NCI-H2196 (cell line): ENCODE data around the gene THEMIS2.
"Not testable (repeated sequence)": the region's sequence is repeated elsewhere in the genome, so short reads cannot be mapped to it uniquely, and the experiment has no call there.

ENCODE experiments used
- DNase-seq: peaks from one replicate; lab custom pipeline; 2025; ENCODE audit not compliant: unreplicated experiment; lab: John Stamatoyannopoulos, UW

THEMIS2 gene

DNA sequence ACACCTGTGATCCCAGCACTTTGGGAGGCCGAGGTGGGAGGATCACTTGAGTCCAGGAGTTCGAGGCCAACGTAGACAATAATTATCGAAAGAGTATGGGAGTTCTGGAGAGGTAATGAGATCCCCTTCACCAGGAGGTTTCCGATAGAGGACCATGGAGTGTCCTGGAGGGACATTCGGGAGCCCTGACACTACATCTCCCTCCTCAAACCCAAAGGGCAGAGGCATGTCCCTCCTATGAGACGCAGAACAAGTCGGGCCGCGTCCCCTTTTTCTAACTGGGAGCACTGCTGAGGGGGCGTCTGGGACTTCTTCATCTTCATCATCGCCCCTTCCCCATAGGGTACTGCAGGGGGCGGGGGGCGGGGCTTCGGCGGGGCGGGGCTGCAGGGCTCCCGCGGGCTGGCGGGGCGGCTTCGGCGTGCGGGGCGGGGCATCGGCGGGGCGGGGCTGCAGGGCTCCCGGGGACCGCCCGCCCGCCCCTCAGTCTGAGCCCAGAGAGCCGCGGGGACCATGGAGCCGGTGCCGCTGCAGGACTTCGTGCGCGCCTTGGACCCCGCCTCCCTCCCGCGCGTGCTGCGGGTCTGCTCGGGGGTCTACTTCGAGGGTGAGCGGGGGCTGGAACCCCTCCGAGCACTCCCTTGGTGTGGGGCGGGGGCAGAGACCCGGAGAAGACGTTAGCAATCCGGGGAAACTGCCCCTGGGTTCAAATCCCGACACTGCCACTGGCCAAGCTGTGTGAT is at the start of gene THEMIS2:
Gene THEMIS2, plus strand, starts transcription at position 486 of the 743 bp plus-strand sequence. Its CDS starts 28 bp downstream, at position 514.
- DNase-seq = no peak

DNA sequence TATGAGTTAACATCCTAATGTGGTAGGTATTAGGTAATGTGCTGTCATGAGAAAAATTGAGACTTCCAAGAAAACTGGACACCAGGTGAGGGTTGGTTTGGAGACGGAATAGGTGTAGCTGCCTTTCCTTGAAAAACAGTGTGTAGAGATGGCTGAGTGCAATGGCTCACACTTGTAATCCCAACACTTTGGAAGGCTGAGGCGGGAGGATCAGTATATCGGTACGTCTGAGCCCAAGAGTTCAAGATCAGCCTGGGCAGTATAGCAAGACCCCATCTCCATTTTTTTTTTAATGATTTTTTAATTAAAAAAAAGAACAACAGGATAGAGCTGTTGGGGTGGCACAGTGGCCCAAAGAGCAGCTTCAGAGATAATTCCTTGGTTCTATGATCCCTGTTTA is 48.6 kb upstream of the THEMIS2 start:
- no peak for DNase-seq

DNA sequence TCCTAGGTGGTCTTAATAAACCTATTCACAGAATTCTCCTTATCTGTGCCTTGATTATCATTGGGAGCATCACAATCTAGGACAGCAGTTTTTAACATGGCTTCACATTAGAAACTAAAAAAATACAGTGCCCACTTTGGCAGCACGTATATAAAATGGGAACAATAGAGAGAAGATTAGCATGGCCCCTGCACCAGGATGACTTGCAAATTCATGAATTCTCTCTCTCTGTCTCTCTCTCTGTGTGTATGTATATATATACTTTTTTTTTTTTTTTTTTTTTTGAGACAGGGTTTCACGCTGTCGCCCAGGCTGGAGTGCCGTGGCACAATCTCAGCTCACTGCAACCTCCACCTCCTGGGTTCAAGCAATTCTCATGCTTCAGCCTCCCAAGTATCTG is 47.9 kb upstream of the THEMIS2 start:
- no peak for DNase-seq

DNA sequence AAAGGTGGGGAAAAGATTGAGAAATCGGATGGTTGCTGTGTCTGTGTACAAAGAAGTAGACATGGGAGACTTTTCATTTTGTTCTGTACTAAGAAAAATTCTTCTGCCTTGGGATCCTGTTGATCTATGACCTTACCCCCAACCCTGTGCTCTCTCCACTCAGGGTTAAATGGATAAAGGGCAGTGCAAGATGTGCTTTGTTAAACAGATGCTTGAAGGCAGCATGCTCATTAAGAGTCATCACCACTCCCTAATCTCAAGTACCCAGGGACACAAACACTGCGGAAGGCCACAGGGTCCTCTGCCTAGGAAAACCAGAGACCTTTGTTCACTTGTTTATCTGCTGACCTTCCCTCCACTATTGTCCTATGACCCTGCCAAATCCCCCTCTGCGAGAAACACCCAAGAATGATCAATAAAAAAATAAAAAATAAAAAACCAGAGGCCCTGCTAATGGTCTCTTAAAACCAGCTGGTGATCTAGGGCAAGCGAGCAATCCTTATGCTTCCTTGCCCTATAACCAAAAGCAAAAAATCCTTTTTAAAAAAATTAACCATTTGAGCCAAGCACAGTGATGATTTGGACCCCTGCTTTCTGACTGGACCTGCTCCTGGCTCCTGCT is 42.9 kb upstream of the THEMIS2 start:
- not testable (repeated sequence) for DNase-seq

DNA sequence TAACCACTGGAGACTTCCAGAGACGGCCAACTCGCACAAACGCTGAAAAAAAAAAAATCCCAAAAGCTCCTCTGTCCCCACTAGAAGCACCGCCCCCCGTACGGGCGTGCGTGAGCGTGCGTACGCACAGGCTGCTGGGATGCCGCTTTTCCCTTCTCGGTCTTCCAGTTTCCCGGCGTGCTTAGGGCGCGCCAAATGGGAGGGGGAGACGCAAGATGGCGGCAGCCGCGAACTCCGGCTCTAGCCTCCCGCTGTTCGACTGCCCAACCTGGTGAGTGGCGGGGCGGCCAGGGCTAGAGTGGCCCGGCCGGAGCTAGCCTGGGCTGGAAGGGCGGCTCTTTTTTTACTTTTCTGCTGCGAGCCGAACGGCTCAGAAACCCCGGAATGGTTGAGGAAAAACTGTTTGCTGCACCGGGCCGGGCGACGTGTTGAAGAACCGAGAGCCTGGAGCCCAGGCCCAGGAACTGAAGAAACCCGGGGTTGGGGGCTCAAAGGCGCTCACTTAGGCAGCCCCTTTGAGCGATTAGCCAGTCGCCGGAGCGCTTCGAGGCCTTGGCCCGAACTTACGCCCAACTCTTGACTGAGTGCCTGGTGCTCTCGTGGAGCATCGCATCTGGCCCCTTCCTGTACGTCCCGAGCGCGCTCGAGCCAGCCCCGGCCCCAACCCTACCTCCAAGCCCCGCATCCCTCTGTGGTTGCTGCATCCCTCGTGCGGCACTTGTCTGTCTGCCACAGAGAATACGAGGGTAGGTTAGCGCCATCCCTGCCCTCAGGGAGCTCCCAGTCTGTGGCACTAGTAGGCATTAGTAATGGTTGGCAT is 41.5 kb upstream of the THEMIS2 start, which contains the start of gene PPP1R8:
Gene PPP1R8, plus strand, starts transcription at position 162 of the 820 bp plus-strand sequence. Its CDS starts 54 bp downstream, at position 216.
- peak; percentile 96 for DNase-seq

DNA sequence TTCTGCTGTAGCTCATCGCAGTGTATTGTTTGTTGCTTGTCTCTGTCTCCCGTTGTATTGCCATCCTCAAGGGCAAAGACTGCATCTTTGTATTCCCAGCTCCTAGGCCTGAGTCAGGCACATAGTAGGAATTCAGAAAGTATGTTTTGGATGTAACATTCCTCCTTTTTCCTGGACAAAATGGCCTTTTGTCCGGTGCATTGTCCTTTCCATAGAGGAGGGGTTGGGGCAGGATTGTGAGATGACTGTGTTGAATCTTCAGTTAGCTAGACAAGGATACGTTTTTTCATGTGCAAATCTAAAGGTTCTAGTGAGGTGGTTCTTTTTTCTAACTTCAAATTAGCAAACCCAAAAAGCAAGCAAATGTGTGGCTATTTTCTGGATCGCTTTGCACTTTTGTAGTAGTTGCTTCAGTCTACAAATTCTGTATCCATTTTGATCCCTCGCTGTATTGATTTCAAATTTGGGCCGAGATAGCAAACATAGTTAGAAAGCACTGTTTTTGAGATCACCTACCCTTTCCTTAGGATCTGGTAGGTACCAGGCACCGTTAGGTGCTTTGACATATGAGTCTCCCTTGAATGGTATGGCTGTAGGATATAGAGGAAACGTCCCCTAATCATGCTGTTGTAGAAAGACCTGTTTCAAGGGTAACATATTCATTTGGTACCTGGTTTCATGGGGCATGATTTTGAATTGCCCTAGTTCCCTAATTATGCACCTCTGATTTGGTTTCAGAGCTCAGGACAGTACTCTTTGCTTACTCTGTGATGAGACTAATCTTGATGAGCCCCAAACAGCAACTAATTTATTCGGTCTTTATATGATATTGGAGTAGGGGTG is 40.6 kb upstream of the THEMIS2 start:
- no peak for DNase-seq

DNA sequence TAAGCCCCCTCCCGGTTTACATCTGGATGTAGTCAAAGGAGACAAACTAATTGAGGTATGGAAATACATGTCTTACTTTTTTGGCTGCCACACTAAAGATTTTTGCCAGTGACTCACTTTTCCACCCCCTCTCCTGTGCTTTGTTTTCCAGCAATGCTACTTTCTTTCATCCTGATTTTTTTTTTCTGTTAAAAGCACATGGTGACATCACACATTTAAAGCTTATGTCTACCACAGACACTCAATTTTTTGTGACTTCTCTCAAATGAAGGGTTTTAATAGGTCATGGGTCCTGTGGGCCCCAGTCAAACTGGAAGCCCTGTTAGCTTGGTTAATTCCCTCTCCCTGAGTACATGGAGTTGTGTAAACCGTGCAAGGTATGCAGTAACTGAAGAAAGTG is 39.6 kb upstream of the THEMIS2 start:
- DNase-seq = no peak

DNA sequence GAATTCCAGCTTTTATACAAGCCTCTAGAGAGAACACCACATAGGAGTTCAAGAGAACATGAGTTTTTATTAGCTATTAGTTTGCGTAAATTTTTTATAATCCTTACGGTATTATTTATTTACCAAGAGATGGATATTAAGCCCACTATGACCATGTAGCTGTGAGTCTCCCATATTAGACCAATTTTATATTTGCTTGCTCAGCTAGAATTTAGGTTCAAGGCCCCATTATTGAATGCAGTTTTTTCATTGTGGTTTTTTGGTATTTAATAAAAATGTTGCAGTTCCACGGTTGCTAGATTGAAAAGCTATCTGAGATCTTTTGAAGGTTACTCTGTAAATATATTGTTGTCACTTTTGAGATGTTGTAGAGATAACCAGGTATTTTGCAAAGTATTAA is 38.9 kb upstream of the THEMIS2 start:
- DNase-seq = no peak

DNA sequence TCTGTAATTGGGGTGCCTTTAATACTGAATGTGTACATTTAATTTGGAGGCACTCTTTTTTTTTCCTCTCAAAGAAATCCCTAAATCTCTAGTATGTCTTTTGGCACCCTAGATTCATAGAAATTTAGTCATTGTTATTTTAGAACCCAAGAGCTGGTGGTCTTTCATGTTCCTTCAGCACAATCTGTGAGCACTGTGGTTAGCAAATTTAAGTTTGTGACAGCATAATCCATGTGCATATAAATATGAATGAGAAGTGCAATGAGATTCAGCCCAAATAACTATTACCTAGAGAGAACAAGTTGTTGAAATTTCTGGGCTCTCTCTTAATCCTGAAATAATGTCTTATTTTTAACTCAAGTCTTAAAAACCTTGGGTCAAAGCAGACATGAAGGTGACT is 37.3 kb upstream of the THEMIS2 start:
- DNase-seq = no peak

DNA sequence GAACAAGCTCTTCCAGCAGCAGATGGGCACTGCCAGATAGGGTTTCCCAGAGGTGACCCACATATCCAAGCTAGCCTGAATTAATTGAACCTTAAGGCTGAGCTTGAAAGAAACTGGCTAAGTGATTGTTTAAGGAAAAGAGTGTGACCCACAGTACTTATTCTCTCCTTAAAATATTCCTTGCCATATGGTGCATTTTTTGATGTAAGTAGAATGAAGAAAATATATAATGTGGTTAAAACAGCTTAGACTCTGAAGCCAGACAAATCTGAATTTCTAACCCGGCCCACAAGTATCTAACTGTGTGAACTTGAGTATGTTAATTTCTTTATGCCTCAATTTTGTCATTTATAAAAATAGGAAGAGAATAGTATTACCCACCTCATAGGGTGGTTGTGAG is 36.8 kb upstream of the THEMIS2 start:
- DNase-seq = no peak

DNA sequence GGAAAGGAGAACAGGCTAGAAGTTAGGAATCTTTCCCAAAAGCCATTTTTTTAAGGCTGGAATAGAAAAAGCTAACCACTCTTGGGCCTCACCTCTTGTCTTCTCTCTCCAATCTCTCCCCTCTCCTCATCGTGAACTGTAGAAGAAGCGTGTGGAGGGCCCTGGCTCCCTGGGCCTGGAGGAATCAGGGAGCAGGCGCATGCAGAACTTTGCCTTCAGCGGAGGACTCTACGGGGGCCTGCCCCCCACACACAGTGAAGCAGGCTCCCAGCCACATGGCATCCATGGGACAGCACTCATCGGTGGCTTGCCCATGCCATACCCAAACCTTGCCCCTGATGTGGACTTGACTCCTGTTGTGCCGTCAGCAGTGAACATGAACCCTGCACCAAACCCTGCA is 22.4 kb upstream of the THEMIS2 start:
- DNase-seq = no peak

DNA sequence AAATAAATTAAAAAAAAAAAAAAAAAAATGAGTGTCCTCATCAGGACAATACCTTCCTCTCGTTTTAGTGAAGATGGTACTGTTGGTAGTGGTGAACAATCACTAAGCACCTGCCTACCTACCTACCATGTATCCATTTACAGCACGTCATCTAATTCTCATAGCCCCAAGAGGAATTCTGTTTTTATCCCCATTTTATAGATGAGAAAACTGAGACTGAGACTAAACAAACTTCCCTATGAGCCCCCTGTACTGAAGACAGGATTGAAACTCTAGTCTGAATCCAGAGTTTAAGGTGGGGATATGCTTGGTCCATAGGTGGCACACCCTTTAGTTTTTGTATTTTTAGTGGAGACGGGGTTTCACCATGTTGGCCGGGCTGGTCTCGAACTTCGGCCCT is 17.3 kb upstream of the THEMIS2 start:
- DNase-seq = no peak

DNA sequence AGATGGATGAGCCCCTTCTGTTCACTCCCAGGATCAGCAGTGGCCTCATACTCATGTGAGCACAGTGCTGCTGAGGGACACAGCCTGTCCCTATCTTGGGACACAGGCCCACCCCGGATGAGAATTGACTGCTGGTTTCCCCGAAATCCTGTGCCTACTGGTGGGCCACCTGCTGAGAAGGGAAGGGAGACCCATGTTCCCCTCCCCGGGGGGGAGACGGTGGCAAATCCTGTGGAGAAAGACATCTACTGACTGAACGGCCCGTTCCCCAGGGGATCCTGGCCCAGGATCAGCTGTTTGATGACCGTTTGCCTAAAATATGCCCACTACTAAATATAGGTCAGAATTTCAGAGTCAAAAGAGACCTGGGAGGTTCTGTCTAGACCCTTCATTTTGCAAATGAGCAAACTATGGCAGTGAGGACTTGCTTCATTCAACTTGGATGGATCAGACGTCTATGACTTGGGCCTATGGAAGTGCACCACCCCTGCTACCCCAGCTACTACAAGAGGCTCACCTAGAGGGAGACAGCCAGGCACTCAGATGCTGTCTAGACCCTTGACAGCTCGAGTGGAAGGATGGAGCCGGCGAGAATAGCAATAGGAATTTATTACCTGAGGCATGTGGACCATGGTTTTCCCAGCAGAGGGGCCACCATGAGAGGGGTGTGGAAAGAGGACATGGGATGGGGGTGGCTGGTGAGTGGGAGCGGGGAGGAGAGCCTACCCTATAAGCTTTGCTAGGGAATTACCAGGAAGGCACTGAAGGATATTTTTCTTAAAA is 15.6 kb upstream of the THEMIS2 start:
- DNase-seq = no peak

DNA sequence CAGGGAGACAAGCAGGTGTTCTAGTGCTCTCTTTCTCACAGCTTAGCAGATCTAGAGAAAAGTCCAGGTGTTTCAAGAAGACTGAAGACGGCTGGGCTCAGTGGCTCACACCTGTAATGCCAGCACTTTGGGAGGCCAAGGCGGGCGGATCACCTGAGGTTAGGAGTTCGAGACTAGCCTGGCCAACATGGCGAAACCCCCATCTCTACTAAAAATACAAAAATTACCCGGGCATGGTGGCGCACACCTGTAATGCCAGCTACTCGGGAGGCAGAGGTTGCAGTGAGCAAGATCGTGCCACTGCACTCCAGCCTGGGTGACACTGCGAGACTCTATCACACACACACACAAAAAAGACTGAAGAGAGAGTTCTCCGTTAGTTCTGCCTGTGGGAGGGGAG is 14.8 kb upstream of the THEMIS2 start:
- DNase-seq = not testable (repeated sequence)

DNA sequence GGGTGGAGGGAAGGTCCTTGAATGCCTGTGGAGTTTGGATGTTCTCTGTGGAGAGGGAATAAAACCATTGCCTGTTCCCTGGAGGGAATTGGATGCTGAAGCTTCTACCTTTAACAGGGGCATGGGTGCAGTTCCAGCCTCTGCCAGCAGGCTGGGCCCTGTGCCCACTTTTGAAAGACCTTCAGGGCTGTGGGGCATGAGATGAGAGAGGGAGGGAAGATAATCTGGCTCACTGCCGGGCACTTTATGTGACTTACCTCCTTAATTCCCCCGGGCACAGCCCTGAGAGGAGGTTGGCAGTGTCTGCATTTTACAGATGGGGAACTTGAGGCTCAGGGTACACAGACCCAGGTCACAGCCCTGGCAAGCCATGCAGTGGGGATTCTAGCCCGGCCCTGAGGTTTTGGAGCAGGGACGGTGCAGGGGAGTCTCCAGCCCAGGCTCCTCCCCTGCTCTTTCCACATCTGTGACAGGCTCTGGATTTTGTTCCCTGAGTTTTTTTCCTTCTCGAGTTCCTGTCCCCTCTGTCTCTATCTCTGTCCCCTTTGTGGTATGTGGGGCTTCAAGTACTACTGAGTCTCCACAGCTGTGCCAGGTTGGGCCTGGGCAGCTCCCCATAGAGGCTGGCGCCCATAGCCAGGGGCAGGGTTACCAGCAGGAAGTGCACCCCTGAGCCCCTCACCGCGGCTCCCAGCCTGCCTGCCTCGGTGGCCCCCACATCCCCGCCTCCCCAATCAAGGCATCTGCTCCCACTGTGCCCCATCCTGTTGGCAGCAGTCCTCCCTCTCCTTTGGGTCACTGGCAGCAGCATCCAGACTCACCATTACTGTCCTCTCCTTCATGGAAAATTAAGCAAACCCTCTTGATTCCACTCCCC is 14.0 kb upstream of the THEMIS2 start:
- peak; percentile 90 for DNase-seq

DNA sequence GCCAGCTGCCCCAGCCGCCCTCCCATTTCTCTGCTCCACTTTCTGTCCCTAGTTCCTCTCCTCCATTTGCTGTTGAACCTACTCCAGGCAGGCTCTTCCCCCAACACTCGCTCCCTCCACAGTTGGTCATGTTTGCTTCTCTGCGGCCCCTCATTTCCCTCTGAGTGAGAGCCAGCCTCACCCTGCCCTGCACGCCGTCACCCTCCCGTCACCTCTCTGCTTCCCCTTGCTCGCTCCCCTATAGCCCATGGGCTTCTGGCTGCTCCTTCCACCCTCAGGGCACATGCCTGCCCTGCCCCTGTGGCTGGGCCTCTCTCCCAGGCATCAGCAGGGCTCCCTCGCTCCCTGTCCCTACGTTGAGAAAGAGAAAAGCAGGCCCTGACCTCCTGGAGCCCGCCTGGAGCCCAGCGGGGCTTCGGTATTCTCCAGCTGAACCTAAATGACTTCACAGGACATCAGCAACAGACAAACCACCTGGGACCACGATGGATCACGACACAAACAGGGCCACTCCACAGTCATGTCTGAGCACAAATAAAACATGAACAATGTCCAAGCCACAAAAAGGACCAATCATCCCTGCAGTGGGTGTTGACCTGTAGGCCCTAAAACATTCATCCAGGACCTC is 13.3 kb upstream of the THEMIS2 start:
- no peak for DNase-seq

DNA sequence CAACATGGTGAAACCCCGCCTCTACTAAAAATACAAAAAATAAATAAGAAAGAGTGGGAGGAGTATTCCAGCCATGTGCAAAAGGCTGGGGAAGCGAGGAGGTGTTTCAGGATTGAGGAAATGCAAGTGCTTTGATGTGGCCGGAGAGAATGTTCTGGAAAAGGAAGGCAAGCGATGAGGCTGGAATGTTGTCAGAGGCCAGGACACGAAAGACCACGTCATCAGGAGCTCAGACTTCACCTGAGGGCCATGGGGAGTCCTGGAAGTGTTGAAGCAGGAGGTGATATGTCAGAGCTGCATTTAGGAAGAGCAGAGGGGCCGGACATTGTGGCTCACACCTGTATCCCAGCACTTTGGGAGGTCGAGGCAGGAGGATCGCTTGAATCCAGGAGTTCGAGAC is 10.9 kb upstream of the THEMIS2 start:
- no peak for DNase-seq

DNA sequence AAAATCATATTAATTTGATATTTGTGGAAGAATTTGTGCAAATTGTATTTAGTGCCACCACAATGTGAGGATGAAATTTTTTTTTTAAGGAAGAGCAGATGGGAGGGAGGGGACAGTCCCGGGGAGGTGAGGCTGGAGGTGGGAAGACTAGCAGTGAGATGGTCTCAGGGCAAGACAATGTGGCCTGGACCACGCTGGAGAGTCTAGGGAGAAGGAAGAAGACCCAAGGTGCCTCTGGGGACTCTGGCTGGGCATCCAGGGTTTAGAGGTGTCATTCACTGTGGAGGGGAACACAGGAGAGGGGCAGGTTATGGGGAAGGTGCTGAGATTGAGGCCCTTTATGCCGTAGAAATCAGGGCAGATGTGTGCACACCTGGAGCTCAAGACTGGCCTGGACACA is 10.3 kb upstream of the THEMIS2 start:
- DNase-seq = no peak
